Tibial artery (tissue), 4 donors: ENCODE data around the gene DNM3.
"Not testable (repeated sequence)": the region's sequence is repeated elsewhere in the genome, so short reads cannot be mapped to it uniquely, and the experiment has no call there.

Experiments
- DNase-seq, 2 donors: peaks; one replicate each; pipeline ENCODE4 v3.0.0-alpha.2; 2019
- H3K27ac ChIP-seq, 2 donors: fragments of 200-600 bp; sonication (generic) in 1 of 2; 1 replicate in 1 of 2; 2 replicates in 1 of 2; pipeline ENCODE4 v1.5.1; 2018 to 2019; ENCODE audit warnings: mild to moderate bottlenecking in 1 of 2
- H3K27me3 ChIP-seq, 2 donors: fragments of 200-600 bp; sonication (generic) in 1 of 2; one replicate each; pipeline versions ENCODE4 v1.5.1 to v1.6.0; 2016 to 2019
- H3K36me3 ChIP-seq, 3 donors: fragments of 200-600 bp; sonication (generic) in 2 of 3; one replicate each; pipeline ENCODE4 v1.5.1; 2016 to 2019; ENCODE audit warnings: mild to moderate bottlenecking in 2 of 3
- H3K4me1 ChIP-seq, 4 donors: fragments of 200-600 bp; sonication (generic) in 2 of 4; 1 replicate in 3 of 4; 2 replicates in 1 of 4; pipeline ENCODE4 v1.5.1; 2016 to 2019
- H3K4me3 ChIP-seq, 2 donors: fragments of 200-600 bp; sonication (generic) in 1 of 2; 1 replicate in 1 of 2; 2 replicates in 1 of 2; pipeline ENCODE4 v1.5.1; 2018 to 2019; ENCODE audit warnings: mild to moderate bottlenecking in 2 of 2
- H3K9me3 ChIP-seq, 3 donors: fragments of 200-600 bp; sonication (generic) in 1 of 3; one replicate each; pipeline ENCODE4 v1.5.1; 2016 to 2019
- CTCF ChIP-seq, 2 experiments: fragments of 200-600 bp in 1 of 2; fragments of 450-650 bp in 1 of 2; IDR thresholded peaks; one replicate each; pipeline ENCODE4 v1.5.1; 2017 to 2019; ENCODE audit warnings: antibody characterized with exemption in 2 of 2, mild to moderate bottlenecking in 1 of 2, moderate library complexity in 1 of 2
- intact Hi-C: fragments of 100-400 bp; cut with DNase I; formaldehyde crosslinking; loops from one replicate; pipeline ENCODE4 v1.15.0; 2023; ENCODE audit warnings: low total_unique reads

The DNM3 gene

GRCh38 chr1:172019976-172020375 is 178.7 kb downstream of the DNM3 start:
- H3K9me3 ChIP-seq: no peaks in the 10 kb centered on the region
- H3K27ac ChIP-seq: no peak overlapping the region
- intact Hi-C loops: no loop called here
- H3K4me1 ChIP-seq: no peaks in the 10 kb centered on the region
- no peaks in the 10 kb centered on the region for H3K27me3 ChIP-seq
- no peak overlapping the region for H3K4me3 ChIP-seq
- H3K36me3 ChIP-seq: peaks cover 0 to 3% (median 0%) of the 10 kb centered on the region in 3 donors
- no peak for DNase-seq
- TF ChIP-seq CTCF (IDR thresholded peaks at IDR 0.05): no peak

DNA sequence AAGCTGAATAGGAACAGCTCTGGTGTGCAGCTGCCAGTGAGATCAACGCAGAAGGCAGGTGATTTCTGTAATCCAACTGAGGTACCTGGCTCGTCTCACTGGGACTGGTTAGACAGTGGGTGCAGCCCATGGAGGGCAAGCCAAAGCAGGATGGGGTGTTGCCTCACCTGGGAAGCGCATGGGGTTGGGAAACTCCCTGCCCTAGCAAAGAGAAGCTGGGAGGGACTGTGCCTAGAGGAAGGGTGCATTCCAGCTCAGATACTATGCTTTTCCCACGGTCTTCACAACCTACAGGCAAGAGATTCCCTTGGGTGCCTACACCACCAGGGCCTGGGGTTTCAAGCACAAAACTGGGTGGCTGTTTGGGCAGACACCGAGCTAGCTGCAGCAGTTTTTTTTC is 183.2 kb downstream of the DNM3 start:
- no peak overlapping the region for H3K27ac ChIP-seq
- intact Hi-C loops: no loop called here
- TF ChIP-seq CTCF (IDR thresholded peaks at IDR 0.05): no peak

GRCh38 chr1:172024944-172025738 is 183.8 kb downstream of the DNM3 start:
- intact Hi-C loops, H3K27me3 ChIP-seq, H3K4me3 ChIP-seq, DNase-seq, H3K4me1 ChIP-seq, H3K9me3 ChIP-seq, H3K36me3 ChIP-seq, H3K27ac ChIP-seq: not testable (repeated sequence)

More for the DNA sequence above, 183.2 kb downstream of the DNM3 start:
- Histone ChIP-seq H3K9me3 (no peaks in the 10 kb centered on the region), H3K4me3 (no peak overlapping the region), H3K27me3 (no peaks in the 10 kb centered on the region), H3K36me3 (no peaks in the 10 kb centered on the region), H3K4me1 (no peaks in the 10 kb centered on the region)
- no peak for DNase-seq

DNA sequence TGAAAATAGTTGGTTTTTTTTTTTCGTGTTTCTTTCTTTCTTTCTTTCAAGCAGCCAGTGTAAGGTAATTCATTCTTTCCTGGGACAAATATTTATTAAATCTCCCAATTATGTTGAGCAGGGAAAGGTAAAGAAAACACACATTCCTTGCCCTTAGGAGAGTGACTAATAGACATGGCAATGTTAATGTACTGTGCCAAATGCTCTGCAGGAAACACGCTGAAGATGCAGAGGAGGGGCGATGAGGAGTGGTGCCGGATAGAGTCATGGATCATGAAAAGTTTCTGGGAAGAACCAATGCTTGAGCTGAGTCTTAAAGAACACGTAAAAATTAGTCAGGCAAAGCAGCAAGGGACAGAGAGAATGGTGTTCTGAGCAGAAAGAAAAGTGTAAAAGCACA is 199.2 kb downstream of the DNM3 start:
- no peak for TF ChIP-seq CTCF (IDR thresholded peaks at IDR 0.05)

DNA sequence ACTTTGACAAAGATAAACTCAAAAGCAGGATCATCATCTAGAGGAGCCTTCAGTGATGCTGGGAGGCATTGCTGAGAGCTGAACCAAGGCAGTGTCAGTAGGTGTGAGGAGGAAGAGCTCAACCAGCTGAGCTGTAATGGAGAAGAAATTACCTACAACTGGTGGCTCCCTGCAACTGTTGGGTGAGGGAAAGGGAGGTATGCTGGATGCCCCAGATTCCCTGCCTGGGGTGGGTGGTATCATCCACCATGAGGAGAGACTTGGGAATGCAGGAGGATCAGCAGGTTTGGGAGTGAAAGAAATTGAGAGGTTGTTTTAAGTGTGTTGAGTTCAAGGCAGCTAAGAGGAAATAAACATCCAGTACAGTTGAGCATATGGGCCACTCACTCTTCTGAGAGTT is 199.8 kb downstream of the DNM3 start:
- no peak for TF ChIP-seq CTCF (IDR thresholded peaks at IDR 0.05)
- no peaks in the 10 kb centered on the region for H3K4me1 ChIP-seq
- H3K36me3 ChIP-seq: peaks cover 0 to 5% (median 0%) of the 10 kb centered on the region in 3 donors
- no peak for DNase-seq
- H3K4me3 ChIP-seq: no peak overlapping the region
- no peak overlapping the region for H3K27ac ChIP-seq
- intact Hi-C loops: no loop called here
- H3K27me3 ChIP-seq: no peaks in the 10 kb centered on the region
- no peaks in the 10 kb centered on the region for H3K9me3 ChIP-seq

More for the DNA sequence above, 199.2 kb downstream of the DNM3 start:
- Histone ChIP-seq H3K4me3 (no peak overlapping the region), H3K36me3 (peaks cover 0 to 5% (median 0%) of the 10 kb centered on the region in 3 donors), H3K27ac (no peak overlapping the region), H3K27me3 (no peaks in the 10 kb centered on the region), H3K4me1 (no peaks in the 10 kb centered on the region), H3K9me3 (no peaks in the 10 kb centered on the region)
- DNase-seq: no peak
- intact Hi-C loops: no loop called here

DNA sequence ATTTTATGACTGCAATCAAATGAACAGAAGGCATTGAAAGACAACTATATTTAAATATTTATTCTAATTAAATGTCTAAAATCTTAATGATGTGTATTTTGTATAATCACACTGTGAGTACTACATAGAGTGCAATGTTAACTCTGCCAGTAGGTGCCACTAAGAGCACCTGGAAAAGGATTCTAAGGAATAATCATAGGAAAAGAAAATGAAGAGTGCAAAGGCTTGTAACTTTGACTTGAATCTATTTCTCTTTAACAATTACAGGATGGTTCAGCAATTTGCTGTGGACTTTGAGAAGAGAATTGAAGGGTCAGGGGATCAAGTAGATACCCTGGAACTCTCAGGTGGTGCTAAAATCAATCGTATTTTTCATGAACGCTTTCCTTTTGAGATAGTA is 200.4 kb downstream of the DNM3 start:
- no peak for DNase-seq
- Histone ChIP-seq H3K27me3 (no peaks in the 10 kb centered on the region), H3K27ac (no peak overlapping the region), H3K36me3 (peaks cover 0 to 5% (median 0%) of the 10 kb centered on the region in 3 donors), H3K4me1 (no peaks in the 10 kb centered on the region), H3K4me3 (no peak overlapping the region), H3K9me3 (no peaks in the 10 kb centered on the region)
- intact Hi-C loops: no loop called here
- peak; percentile 49 to 53 for TF ChIP-seq CTCF (IDR thresholded peaks at IDR 0.05)
